GM12878 (cell line): ENCODE data around the gene DAB2IP. TPM values are rescaled to one million over a fixed set of nuclear protein-coding genes. Genes with fewer than 3 reads are reported as not detected.

Experiments
- ATAC-seq: fragments of 200-7000 bp; cut with Tn5 transposase; 3 replicates; pipeline ENCODE4 v1.9.1; 2020; ENCODE audit warnings: mild to moderate bottlenecking, moderate library complexity
- BruUV-seq: library from RNA; stranded (reverse); fragments of 400-500 nt; replicated peaks from 2 replicates; lab custom pipeline; 2021; lab: Mats Ljungman, UMichigan
- CTCF ChIA-PET: fragments of 300-600 bp; sonication (Branson Sonifier 250); formaldehyde crosslinking; extraction: SDS; loops from one replicate; lab custom pipeline; 2021; ENCODE audit warnings: inconsistent platforms; lab: Yijun Ruan, JAX
- POLR2A ChIA-PET: fragments of 350-600 bp; formaldehyde crosslinking; extraction: SDS; loops from one replicate; lab custom pipeline; 2021; ENCODE audit warnings: inconsistent platforms; lab: Charles Lee
- RAD21 ChIA-PET: fragments of 300-600 bp; sonication (Branson Sonifier 250); formaldehyde crosslinking; loops from one replicate; lab custom pipeline; 2023; ENCODE audit warnings: antibody characterized with exemption; ENCODE audit not compliant: unreplicated experiment; lab: Charles Lee
- SMC1A ChIA-PET: fragments of 300-600 bp; sonication (Branson Sonifier 250); formaldehyde crosslinking; loops from one replicate; lab custom pipeline; 2023; ENCODE audit not compliant: unreplicated experiment, uncharacterized antibody; lab: Charles Lee
- DNase-seq: peaks from one replicate; pipeline ENCODE4 v3.0.0-alpha.2; 2011; ENCODE audit warnings: low read depth, low spot score
- FAIRE-seq: peaks from 3 replicates; lab custom pipeline; 2011; peaks lifted over from hg19 to GRCh38; lab: Jason Lieb, UNC
- H2AFZ ChIP-seq: 2 replicates; pipeline ENCODE4 v1.6.0; 2011; ENCODE audit warnings: low read depth, low read length, control low read depth; ENCODE audit not compliant: control insufficient read depth
- H3K27ac ChIP-seq: 2 replicates; pipeline ENCODE4 v1.5.1; 2011; ENCODE audit warnings: control low read depth; ENCODE audit not compliant: control insufficient read depth, insufficient read depth
- H3K27me3 ChIP-seq, 2 experiments: replicated peaks in 1 of 2; 2 replicates each; pipeline versions ENCODE4 v1.6.0 to v1.6.1; 2011; ENCODE audit warnings: low read length in 1 of 2; ENCODE audit not compliant: control insufficient read depth in 2 of 2, insufficient read depth in 2 of 2
- H3K36me3 ChIP-seq, 2 experiments: 2 replicates each; pipeline ENCODE4 v1.5.1; 2011; ENCODE audit warnings: low read length in 1 of 2; ENCODE audit not compliant: control insufficient read depth in 2 of 2, insufficient read depth in 2 of 2
- H3K4me1 ChIP-seq: 2 replicates; pipeline ENCODE4 v1.6.1; 2011; ENCODE audit warnings: mild to moderate bottlenecking, low read length, moderate library complexity, mixed read lengths; ENCODE audit not compliant: control insufficient read depth, insufficient read depth
- H3K4me2 ChIP-seq: 2 replicates; pipeline ENCODE4 v1.6.0; 2011; ENCODE audit warnings: control low read depth; ENCODE audit not compliant: control insufficient read depth, insufficient read depth
- H3K4me3 ChIP-seq: fragments of 200-600 bp; sonication (generic); 2 replicates; pipeline ENCODE4 v1.5.1; 2016
- H3K79me2 ChIP-seq: 2 replicates; pipeline ENCODE4 v1.6.0; 2011; ENCODE audit warnings: low read length; ENCODE audit not compliant: control insufficient read depth, insufficient read depth
- H3K9ac ChIP-seq: 2 replicates; pipeline ENCODE4 v1.8.0; 2011; ENCODE audit warnings: low read length, control low read depth, mixed read lengths; ENCODE audit not compliant: control insufficient read depth, insufficient read depth
- H3K9me3 ChIP-seq: replicated peaks from 3 replicates; pipeline ENCODE4 v1.5.1; 2011; ENCODE audit warnings: mild to moderate bottlenecking, low read length; ENCODE audit not compliant: control insufficient read depth, insufficient read depth
- H4K20me1 ChIP-seq: 2 replicates; pipeline ENCODE4 v1.6.0; 2011; ENCODE audit not compliant: control insufficient read depth, insufficient read depth
- BHLHE40 ChIP-seq, 2 experiments: fragments of 450-650 bp in 1 of 2; IDR thresholded peaks; 2 replicates each; pipeline ENCODE4 v1.6.1; 2011 to 2017; ENCODE audit warnings: low read depth in 2 of 2, borderline replicate concordance in 1 of 2, improper control_type of control experiment in 1 of 2, low read length in 1 of 2, mild to moderate bottlenecking in 1 of 2
- HDAC6 ChIP-seq: fragments of 200-600 bp; sonication (generic); IDR thresholded peaks from one replicate; pipeline ENCODE4 v1.8.0; 2017; ENCODE audit warnings: antibody characterized with exemption; ENCODE audit not compliant: unreplicated experiment
- IRF5 ChIP-seq: fragments of 450-650 bp; IDR thresholded peaks from 2 replicates; pipeline ENCODE4 v1.6.1; 2017; ENCODE audit warnings: borderline replicate concordance
- SIX5 ChIP-seq: IDR thresholded peaks from 2 replicates; pipeline ENCODE4 v1.6.1; 2011; ENCODE audit warnings: mild to moderate bottlenecking, low read depth, low read length, moderate library complexity; ENCODE audit not compliant: severe bottlenecking
- SMC3 ChIP-seq: IDR thresholded peaks from 2 replicates; pipeline ENCODE4 v1.6.1; 2011; ENCODE audit warnings: low read length, improper control_type of control experiment, borderline replicate concordance
- WRNIP1 ChIP-seq: IDR thresholded peaks from 2 replicates; pipeline ENCODE4 v1.6.1; 2011; ENCODE audit warnings: low read depth, low read length, improper control_type of control experiment, borderline replicate concordance
- ZBTB33 ChIP-seq: fragments of 450-650 bp; IDR thresholded peaks from 2 replicates; pipeline ENCODE4 v1.6.1; 2017; ENCODE audit warnings: mild to moderate bottlenecking
- ZBTB4 ChIP-seq: fragments of 450-650 bp; formaldehyde crosslinking; IDR thresholded peaks from 2 replicates; pipeline ENCODE4 v1.4.0; 2022; ENCODE audit warnings: mild to moderate bottlenecking, moderate library complexity
- WGBS: methylation state at CpG from one replicate; pipeline ENCODE4 v1.1.6; 2016; ENCODE audit warnings: low lambda C conversion rate; ENCODE audit not compliant: insufficient replicate concordance, insufficient coverage; ENCODE audit errors: missing lambda C conversion rate; 5-methylcytosine and 5-hydroxymethylcytosine counted together
- in situ Hi-C: fragments of 300-500 bp; cut with MboI; formaldehyde crosslinking; loops from 9 replicates; pipeline ENCODE4 v1.14.3; 2018; ENCODE audit warnings: mixed read lengths
- intact Hi-C: fragments of 100-400 bp; cut with micrococcal nuclease; formaldehyde crosslinking; loops from one replicate; pipeline ENCODE4 v1.14.2; 2022; ENCODE audit not compliant: unreplicated experiment
- polyA plus RNA-seq, 11 experiments: library from polyadenylated mRNA; depleted of rRNA in 4 of 11; unstranded in 6 of 11; stranded (reverse) in 5 of 11; fragments of >200 nt; fragmentation: Nextera tagmentation in 4 of 11; fragmentation: Illumina TruSeq in 1 of 11; extraction: Ambion mirVana in 4 of 11; extraction: Trizol in 1 of 11; gene quantifications; 1 replicate in 1 of 11; 2 replicates in 10 of 11; pipeline versions ENCODE4 v1.2.1 to v1.2.3, GENCODE V29; 2011 to 2016; ENCODE audit warnings: inconsistent platforms in 2 of 11, missing spikeins in 2 of 11, low read depth in 1 of 11
- total RNA-seq, 4 experiments: library from RNA; depleted of rRNA in 3 of 4; stranded (reverse); fragments of >200 nt in 3 of 4; fragmentation: Illumina TruSeq in 1 of 4; extraction: Trizol in 1 of 4; gene quantifications; 2 replicates each; pipeline versions ENCODE4 v1.2.1 to v1.2.3, GENCODE V29; 2013 to 2021

Gene DAB2IP
- total and polyA plus RNA-seq, 10 of the 15 experiments (the other 5 are each of a cell fraction or from before 2014, with no cell fraction given), result 0.03 to 0.38 (median 0.14) TPM; not detected in 6

- 36% methylated on average over 9 of the region's 9 CpGs for whole genome bisulfite sequencing
- SMC1A ChIA-PET, result interaction anchor here (1.2 kb wide), 1 partner anchor 304 kb away, joined by 3 read pairs; no protein-coding TSS in a partner anchor
Observed at GRCh38 chr9:121689461-121690157, 38.2 kb downstream of the DAB2IP start.

More at GRCh38 chr9:121689461-121690157, 38.2 kb downstream of the DAB2IP start:
- H3K4me3 ChIP-seq, result no peak overlapping the region
- no peaks in the 10 kb centered on the region for H3K79me2 ChIP-seq
- H3K27ac ChIP-seq, result no peak overlapping the region
- no peak for FAIRE-seq
- H3K36me3 ChIP-seq, result no peaks in the 10 kb centered on the region
- ChIA-PET RAD21 (no interaction called here), POLR2A (no interaction called here), CTCF (interaction anchor here (0.6 to 1.3 kb wide), 3 partner anchors 224 to 343 kb away, joined by 3 read pairs; no protein-coding TSS in a partner anchor)
- TF ChIP-seq SMC3 (no peak), BHLHE40 (IDR thresholded peaks at IDR 0.05; ENCODE audit: borderline replicate concordance in 1 of 2, low read depth in 2 of 2, low read length in 1 of 2) (no peak), HDAC6 (no peak), SIX5 (no peak), ZBTB33 (no peak), IRF5 (no peak), WRNIP1 (no peak), ZBTB4 (CRISPR knock-in tag) (no peak)
- no peak overlapping the region for H3K4me2 ChIP-seq
- no peak for ATAC-seq
- in situ Hi-C loops (loop anchor here (5.0 kb wide), 2 partner anchors 142 to 303 kb away; no protein-coding TSS in a partner anchor), intact Hi-C loops (no loop called here)
- no peaks in the 10 kb centered on the region; a peak in 1 of 4 replicates for H3K27me3 ChIP-seq
- H4K20me1 ChIP-seq, result 0 out of 2 replicates have a peak, but pooled peaks cover 4% of the 10 kb centered on the region
- BruUV-seq, result no TSS peak
- H3K9ac ChIP-seq, result no peak overlapping the region
- no peak overlapping the region for H2AFZ ChIP-seq
- no peak for DNase-seq
- H3K4me1 ChIP-seq, result no peaks in the 10 kb centered on the region
- no peaks in the 10 kb centered on the region for H3K9me3 ChIP-seq
